GM12892 (cell line): Measurements from ENCODE around the gene ACCSL.

Experiments
- DNase-seq: peaks from one replicate; pipeline ENCODE4 v3.0.0; 2011; ENCODE audit not compliant: insufficient read length
- FAIRE-seq: peaks from 2 replicates; lab custom pipeline; 2011; peaks lifted over from hg19 to GRCh38; lab: Jason Lieb, UNC
- POLR2A ChIP-seq: IDR thresholded peaks from 2 replicates; pipeline ENCODE4 v1.6.1; 2011; ENCODE audit warnings: low read depth, low read length, control low read depth
- POLR2AphosphoS5 ChIP-seq: IDR thresholded peaks from 2 replicates; pipeline ENCODE4 v1.6.1; 2011; ENCODE audit warnings: low read depth, low read length, control low read depth
- TAF1 ChIP-seq: IDR thresholded peaks from 2 replicates; pipeline ENCODE4 v1.6.1; 2011; ENCODE audit warnings: low read depth, mild to moderate bottlenecking, control low read depth, low read length, borderline replicate concordance

Gene ACCSL

GRCh38 chr11:44071157-44071556 is 23.4 kb downstream of the ACCSL start:
- FAIRE-seq (no peak), DNase-seq (no peak)
- TF ChIP-seq POLR2AphosphoS5 (no peak), TAF1 (no peak), POLR2A (no peak)

- TF ChIP-seq POLR2A (no peak), TAF1 (no peak), POLR2AphosphoS5 (no peak)
- FAIRE-seq = no peak
Observed at GRCh38 chr11:44072757-44073658, 25.2 kb downstream of the ACCSL start.

GRCh38 chr11:44078794-44079193 is 31.0 kb downstream of the ACCSL start:
- no peak for DNase-seq
- FAIRE-seq = no peak
- TF ChIP-seq POLR2A (no peak), POLR2AphosphoS5 (no peak), TAF1 (no peak)

More at GRCh38 chr11:44072757-44073658, 25.2 kb downstream of the ACCSL start:
- no peak for DNase-seq

GRCh38 chr11:44079376-44079775 is 31.6 kb downstream of the ACCSL start:
- FAIRE-seq = no peak
- TF ChIP-seq TAF1 (no peak), POLR2AphosphoS5 (no peak), POLR2A (no peak)
- DNase-seq = no peak

- DNase-seq (no peak), FAIRE-seq (no peak)
- no peak for TF ChIP-seq POLR2AphosphoS5
- TF ChIP-seq POLR2A = no peak
- TF ChIP-seq TAF1 = no peak
Observed at GRCh38 chr11:44080951-44081350, 33.2 kb downstream of the ACCSL start.

GRCh38 chr11:44082645-44083044 is 34.9 kb downstream of the ACCSL start:
- no peak for DNase-seq
- TF ChIP-seq TAF1 (no peak), POLR2AphosphoS5 (no peak), POLR2A (no peak)
- no peak for FAIRE-seq

- no peak for FAIRE-seq
- DNase-seq = no peak
- no peak for TF ChIP-seq TAF1
Observed at GRCh38 chr11:44083433-44083832, 35.7 kb downstream of the ACCSL start.

GRCh38 chr11:44083906-44084305 is 36.1 kb downstream of the ACCSL start:
- TF ChIP-seq POLR2A = no peak
- no peak for TF ChIP-seq POLR2AphosphoS5
- no peak for TF ChIP-seq TAF1
- no peak for FAIRE-seq
- DNase-seq = no peak

- DNase-seq = no peak
- TF ChIP-seq POLR2AphosphoS5 (no peak), POLR2A (no peak), TAF1 (no peak)
- no peak for FAIRE-seq
Observed at GRCh38 chr11:44085330-44085729, 37.5 kb downstream of the ACCSL start.

GRCh38 chr11:44088377-44088776 is 40.6 kb downstream of the ACCSL start:
- DNase-seq (no peak), FAIRE-seq (no peak)
- TF ChIP-seq TAF1 (no peak), POLR2AphosphoS5 (no peak), POLR2A (no peak)

- TF ChIP-seq POLR2AphosphoS5 = no peak
- TF ChIP-seq POLR2A = no peak
- TF ChIP-seq TAF1 = no peak
- DNase-seq (no peak), FAIRE-seq (no peak)
Observed at GRCh38 chr11:44088871-44089270, 41.1 kb downstream of the ACCSL start.

- TF ChIP-seq TAF1 (no peak), POLR2AphosphoS5 (no peak), POLR2A (no peak)
- DNase-seq (no peak), FAIRE-seq (no peak)
Observed at GRCh38 chr11:44090539-44090938, 42.8 kb downstream of the ACCSL start.
